HepG2 (cell line): ENCODE data around the gene METTL23. TPM values are rescaled to one million over a fixed set of nuclear protein-coding genes. Genes with fewer than 3 reads are reported as not detected.

ENCODE experiments used
- FIP1L1 ChIP-seq: fragments of 200-400 bp; formaldehyde crosslinking; IDR thresholded peaks from 2 replicates; pipeline ENCODE4 v1.6.1; 2018; ENCODE audit warnings: low read depth, mild to moderate bottlenecking, low read length, moderate library complexity, borderline replicate concordance; ENCODE audit not compliant: insufficient read depth
- GZF1 ChIP-seq: sonication (generic); formaldehyde crosslinking; IDR thresholded peaks from 2 replicates; pipeline ENCODE4 v1.5.1; 2020; ENCODE audit warnings: mild to moderate bottlenecking, missing genetic modification reagents
- IRF2 ChIP-seq: IDR thresholded peaks from 2 replicates; pipeline ENCODE4 v1.6.1; 2018; ENCODE audit warnings: missing genetic modification reagents, missing compliant biosample characterization
- KAT7 ChIP-seq: IDR thresholded peaks from 2 replicates; pipeline ENCODE4 v1.6.1; 2018; ENCODE audit warnings: borderline replicate concordance, missing compliant biosample characterization
- POLR2AphosphoS2 ChIP-seq: IDR thresholded peaks from 2 replicates; pipeline ENCODE4 v1.6.1; 2011; ENCODE audit warnings: low read depth, low read length, improper control_type of control experiment
- SP4 ChIP-seq: sonication (generic); formaldehyde crosslinking; IDR thresholded peaks from 2 replicates; pipeline ENCODE4 v1.8.1; 2023; ENCODE audit warnings: mild to moderate bottlenecking, missing genetic modification reagents
- TAF15 ChIP-seq: fragments of 200-400 bp; formaldehyde crosslinking; IDR thresholded peaks from one replicate; pipeline ENCODE4 v1.6.1; 2018; ENCODE audit warnings: mild to moderate bottlenecking, low read depth, low read length; ENCODE audit not compliant: poor library complexity, severe bottlenecking
- U2AF1 ChIP-seq: fragments of 200-400 bp; formaldehyde crosslinking; optimal IDR thresholded peaks from 2 replicates; pipeline ENCODE3; 2017; ENCODE audit warnings: mild to moderate bottlenecking, low read depth, low read length
- XBP1 ChIP-seq: sonication (generic); formaldehyde crosslinking; IDR thresholded peaks from 2 replicates; pipeline ENCODE4 v1.5.0; 2020; ENCODE audit warnings: missing genetic modification reagents
- ZFP1 ChIP-seq: IDR thresholded peaks from 2 replicates; pipeline ENCODE4 v1.6.1; 2016
- ZMYM3 ChIP-seq: sonication (generic); formaldehyde crosslinking; IDR thresholded peaks from 2 replicates; pipeline ENCODE4 v1.5.1; 2020; ENCODE audit warnings: mild to moderate bottlenecking, missing genetic modification reagents
- ZNF101 ChIP-seq: sonication (generic); formaldehyde crosslinking; IDR thresholded peaks from 2 replicates; pipeline ENCODE4 v1.4.0; 2020; ENCODE audit warnings: mild to moderate bottlenecking, low read depth, missing genetic modification reagents, borderline replicate concordance
- ZNF264 ChIP-seq: sonication (generic); formaldehyde crosslinking; IDR thresholded peaks from 2 replicates; pipeline ENCODE4 v1.4.0; 2020; ENCODE audit warnings: missing genetic modification reagents
- ZNF317 ChIP-seq: sonication (generic); formaldehyde crosslinking; IDR thresholded peaks from 2 replicates; pipeline ENCODE4 v1.5.0; 2020; ENCODE audit warnings: mild to moderate bottlenecking, missing genetic modification reagents
- ZNF383 ChIP-seq: sonication (generic); formaldehyde crosslinking; IDR thresholded peaks from 2 replicates; pipeline ENCODE4 v1.4.0; 2020; ENCODE audit warnings: missing genetic modification reagents, mild to moderate bottlenecking, borderline replicate concordance
- ZNF615 ChIP-seq: sonication (generic); formaldehyde crosslinking; IDR thresholded peaks from 2 replicates; pipeline ENCODE4 v1.5.0; 2020; ENCODE audit warnings: mild to moderate bottlenecking, missing genetic modification reagents, borderline replicate concordance
- ZNF83 ChIP-seq: sonication (generic); formaldehyde crosslinking; IDR thresholded peaks from 2 replicates; pipeline ENCODE4 v1.4.0; 2020; ENCODE audit warnings: missing genetic modification reagents, mild to moderate bottlenecking, borderline replicate concordance
- polyA plus RNA-seq, 8 experiments: library from polyadenylated mRNA; depleted of rRNA in 3 of 8; stranded (reverse) in 7 of 8; unstranded in 1 of 8; fragments of >200 nt; fragmentation: Illumina TruSeq in 4 of 8; extraction: Trizol in 4 of 8; gene quantifications; 2 replicates each; pipeline versions ENCODE4 v1.2.1 to v1.2.3, GENCODE V29; 2011 to 2016; ENCODE audit warnings: low read depth in 4 of 8, missing spikeins in 1 of 8, mixed read lengths in 1 of 8; ENCODE audit not compliant: insufficient read depth in 1 of 8
- total RNA-seq, 5 experiments: library from RNA; depleted of rRNA; stranded (reverse); fragments of >200 nt; fragmentation: Illumina TruSeq; extraction: Trizol; gene quantifications; 2 replicates each; pipeline ENCODE4 v1.2.3, GENCODE V29; 2016; ENCODE audit warnings: low read depth in 1 of 5
- TF ChIP-seq, protein P1 (sequence below): sonication (generic); formaldehyde crosslinking; conservative IDR thresholded peaks from 2 replicates; pipeline ENCODE4 v1.8.0; 2022; ENCODE audit warnings: mild to moderate bottlenecking, moderate library complexity, missing genetic modification reagents
- TF ChIP-seq, protein P2 (sequence below): sonication (generic); formaldehyde crosslinking; IDR thresholded peaks from 2 replicates; pipeline ENCODE4 v1.4.0; 2020; ENCODE audit warnings: low read depth, mild to moderate bottlenecking, missing genetic modification reagents
- TF ChIP-seq, protein P3 (sequence below): sonication (generic); formaldehyde crosslinking; IDR thresholded peaks from 2 replicates; pipeline ENCODE4 v1.5.0; 2020; ENCODE audit warnings: missing genetic modification reagents
- TF ChIP-seq, protein P4 (sequence below): IDR thresholded peaks from 2 replicates; pipeline ENCODE4 v1.6.1; 2012; ENCODE audit warnings: inconsistent platforms

Gene METTL23
- total and polyA plus RNA-seq, 2 of the 13 experiments (the other 11 are each of a cell fraction or from before 2014, with no cell fraction given) = 39.9 to 104 TPM

DNA sequence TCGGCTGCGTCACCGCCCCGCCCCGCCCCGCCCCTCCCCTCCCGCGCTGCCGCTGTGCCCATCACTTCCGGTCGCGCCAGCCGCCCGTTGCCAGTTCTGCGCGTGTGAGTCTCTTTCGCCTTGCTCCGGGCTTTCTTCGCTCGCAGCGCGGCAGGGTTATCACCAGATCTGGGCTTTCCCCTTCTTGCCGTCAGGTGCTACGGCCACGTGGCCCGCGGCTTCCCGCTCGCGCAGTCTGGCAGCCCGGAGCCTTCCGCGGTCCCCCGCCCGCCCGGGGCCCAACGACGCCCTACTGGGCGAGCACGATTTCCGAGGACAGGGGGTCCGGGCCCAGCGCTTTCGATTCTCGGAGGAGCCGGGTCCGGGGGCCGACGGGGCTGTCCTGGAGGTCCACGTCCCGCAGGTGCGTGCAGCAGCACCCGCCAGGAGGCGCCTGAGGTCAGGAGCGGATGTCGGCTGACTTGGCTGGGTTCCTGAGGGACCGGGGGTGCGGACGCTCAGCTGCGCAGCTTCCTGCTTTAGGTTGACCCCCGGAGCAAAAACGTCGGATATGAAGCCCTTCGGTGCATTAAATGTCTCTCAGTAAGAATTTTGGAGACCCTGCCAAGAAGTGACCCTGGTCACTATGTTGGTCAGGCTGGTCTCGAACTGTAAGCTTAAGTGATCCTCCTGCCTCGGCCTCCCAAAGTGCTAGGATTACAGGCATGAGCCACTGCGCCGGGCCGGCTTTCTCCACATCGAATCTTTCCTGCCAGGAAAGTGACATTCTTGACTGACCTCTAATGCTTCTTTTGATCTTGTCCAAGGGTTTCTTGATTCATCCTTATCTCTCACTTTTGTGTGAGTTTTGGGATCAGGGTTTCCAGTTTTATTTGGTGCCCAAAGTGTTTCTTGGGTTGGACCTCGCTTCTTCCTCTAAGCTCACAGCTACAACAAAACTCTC lies at the start of gene METTL23 (continued):
- TF ChIP-seq, protein P1, sequence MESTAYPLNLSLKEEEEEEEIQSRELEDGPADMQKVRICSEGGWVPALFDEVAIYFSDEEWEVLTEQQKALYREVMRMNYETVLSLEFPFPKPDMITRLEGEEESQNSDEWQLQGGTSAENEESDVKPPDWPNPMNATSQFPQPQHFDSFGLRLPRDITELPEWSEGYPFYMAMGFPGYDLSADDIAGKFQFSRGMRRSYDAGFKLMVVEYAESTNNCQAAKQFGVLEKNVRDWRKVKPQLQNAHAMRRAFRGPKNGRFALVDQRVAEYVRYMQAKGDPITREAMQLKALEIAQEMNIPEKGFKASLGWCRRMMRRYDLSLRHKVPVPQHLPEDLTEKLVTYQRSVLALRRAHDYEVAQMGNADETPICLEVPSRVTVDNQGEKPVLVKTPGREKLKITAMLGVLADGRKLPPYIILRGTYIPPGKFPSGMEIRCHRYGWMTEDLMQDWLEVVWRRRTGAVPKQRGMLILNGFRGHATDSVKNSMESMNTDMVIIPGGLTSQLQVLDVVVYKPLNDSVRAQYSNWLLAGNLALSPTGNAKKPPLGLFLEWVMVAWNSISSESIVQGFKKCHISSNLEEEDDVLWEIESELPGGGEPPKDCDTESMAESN = peak; percentile 61; the same call in 1 of the 2 replicates
- TF ChIP-seq ZFP1 (CRISPR knock-in tag) = no peak
- TF ChIP-seq ZMYM3 (CRISPR knock-in tag) = peak; percentile 67; the same call in 1 of the 2 replicates
- peak; percentile 81 for TF ChIP-seq TAF15
- peak; percentile 80 for TF ChIP-seq ZNF317 (CRISPR knock-in tag)
- TF ChIP-seq FIP1L1 = no peak
- TF ChIP-seq SP4 (CRISPR knock-in tag) = no peak; the same call in 1 of the 2 replicates
- 0 out of 2 replicates have a peak, but pooled peaks have one; percentile 47 for TF ChIP-seq POLR2AphosphoS2
- TF ChIP-seq KAT7 (CRISPR knock-in tag) = no peak; the same call in 1 of the 2 replicates
- TF ChIP-seq, protein P2, sequence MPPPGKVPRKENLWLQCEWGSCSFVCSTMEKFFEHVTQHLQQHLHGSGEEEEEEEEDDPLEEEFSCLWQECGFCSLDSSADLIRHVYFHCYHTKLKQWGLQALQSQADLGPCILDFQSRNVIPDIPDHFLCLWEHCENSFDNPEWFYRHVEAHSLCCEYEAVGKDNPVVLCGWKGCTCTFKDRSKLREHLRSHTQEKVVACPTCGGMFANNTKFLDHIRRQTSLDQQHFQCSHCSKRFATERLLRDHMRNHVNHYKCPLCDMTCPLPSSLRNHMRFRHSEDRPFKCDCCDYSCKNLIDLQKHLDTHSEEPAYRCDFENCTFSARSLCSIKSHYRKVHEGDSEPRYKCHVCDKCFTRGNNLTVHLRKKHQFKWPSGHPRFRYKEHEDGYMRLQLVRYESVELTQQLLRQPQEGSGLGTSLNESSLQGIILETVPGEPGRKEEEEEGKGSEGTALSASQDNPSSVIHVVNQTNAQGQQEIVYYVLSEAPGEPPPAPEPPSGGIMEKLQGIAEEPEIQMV = peak; percentile 89; the same call in 1 of the 2 replicates
- TF ChIP-seq ZNF615 (CRISPR knock-in tag) = no peak
- TF ChIP-seq IRF2 (CRISPR knock-in tag) = 0 out of 2 replicates have a peak, but pooled peaks have one; percentile 38
- 0 out of 2 replicates have a peak, but pooled peaks have one; percentile 38 for TF ChIP-seq GZF1 (CRISPR knock-in tag)
- 0 out of 2 replicates have a peak, but pooled peaks have one; percentile 19 for TF ChIP-seq ZNF83 (CRISPR knock-in tag)
- TF ChIP-seq ZNF264 (CRISPR knock-in tag) = no peak
- no peak for TF ChIP-seq ZNF101
- no peak for TF ChIP-seq U2AF1
- no peak for TF ChIP-seq XBP1 (CRISPR knock-in tag)
- TF ChIP-seq ZNF383 (CRISPR knock-in tag) = no peak; the same call in 1 of the 2 replicates
- TF ChIP-seq, protein P3, sequence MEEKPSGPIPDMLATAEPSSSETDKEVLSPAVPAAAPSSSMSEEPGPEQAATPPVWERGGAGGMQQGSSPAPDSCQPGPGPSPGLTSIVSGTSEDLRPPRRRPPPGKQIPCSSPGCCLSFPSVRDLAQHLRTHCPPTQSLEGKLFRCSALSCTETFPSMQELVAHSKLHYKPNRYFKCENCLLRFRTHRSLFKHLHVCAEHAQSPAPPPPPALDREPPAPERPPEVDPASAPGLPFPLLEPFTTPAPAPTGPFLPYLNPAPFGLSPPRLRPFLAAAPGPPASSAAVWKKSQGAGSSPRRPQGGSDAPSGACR (CRISPR knock-in tag) = no peak
- TF ChIP-seq, protein P4, sequence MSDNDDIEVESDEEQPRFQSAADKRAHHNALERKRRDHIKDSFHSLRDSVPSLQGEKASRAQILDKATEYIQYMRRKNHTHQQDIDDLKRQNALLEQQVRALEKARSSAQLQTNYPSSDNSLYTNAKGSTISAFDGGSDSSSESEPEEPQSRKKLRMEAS = peak; percentile 86
